HepG2 (cell line): ENCODE measurements around the gene GPR137. TPM values are rescaled to one million over a fixed set of nuclear protein-coding genes. Genes with fewer than 3 reads are reported as not detected.

Source experiments
- HMG20A ChIP-seq: IDR thresholded peaks from 2 replicates; pipeline ENCODE4 v1.6.1; 2016; ENCODE audit warnings: borderline replicate concordance
- HOXA7 ChIP-seq: sonication (generic); formaldehyde crosslinking; IDR thresholded peaks from 2 replicates; pipeline ENCODE4 v1.8.1; 2022; ENCODE audit warnings: mild to moderate bottlenecking, missing genetic modification reagents, moderate library complexity
- KDM1A ChIP-seq: IDR thresholded peaks from 2 replicates; pipeline ENCODE4 v1.6.1; 2016; ENCODE audit warnings: missing compliant biosample characterization
- MBNL3 ChIP-seq: fragments of 250-450 bp; sonication (Bioruptor Pico); conservative IDR thresholded peaks from 2 replicates; pipeline ENCODE4 v1.8.0; 2022; ENCODE audit warnings: mild to moderate bottlenecking, inconsistent platforms
- MTA1 ChIP-seq: sonication (generic); formaldehyde crosslinking; IDR thresholded peaks from 2 replicates; pipeline ENCODE4 v1.4.0; 2020; ENCODE audit warnings: missing genetic modification reagents, mild to moderate bottlenecking, borderline replicate concordance
- SMARCC2 ChIP-seq: fragments of 450-650 bp; IDR thresholded peaks from 2 replicates; pipeline ENCODE4 v1.6.1; 2017; ENCODE audit warnings: antibody characterized with exemption, mild to moderate bottlenecking
- SP140L ChIP-seq: sonication (generic); formaldehyde crosslinking; IDR thresholded peaks from 2 replicates; pipeline ENCODE4 v1.4.0; 2020; ENCODE audit warnings: missing genetic modification reagents, borderline replicate concordance
- SP4 ChIP-seq: sonication (generic); formaldehyde crosslinking; IDR thresholded peaks from 2 replicates; pipeline ENCODE4 v1.8.1; 2023; ENCODE audit warnings: mild to moderate bottlenecking, missing genetic modification reagents
- SRSF9 ChIP-seq: fragments of 200-400 bp; formaldehyde crosslinking; IDR thresholded peaks from 2 replicates; pipeline ENCODE4 v1.6.1; 2018; ENCODE audit warnings: borderline replicate concordance, mild to moderate bottlenecking, low read depth, low read length; ENCODE audit not compliant: insufficient read depth, poor library complexity, severe bottlenecking
- TCF7L2 ChIP-seq: IDR thresholded peaks from 2 replicates; pipeline ENCODE4 v1.6.1; 2011; ENCODE audit warnings: mild to moderate bottlenecking, low read depth, low read length, moderate library complexity
- TRIM24 ChIP-seq: sonication (generic); formaldehyde crosslinking; IDR thresholded peaks from 2 replicates; pipeline ENCODE4 v1.8.0; 2022; ENCODE audit warnings: mild to moderate bottlenecking, missing genetic modification reagents
- ZFP37 ChIP-seq: sonication (generic); formaldehyde crosslinking; IDR thresholded peaks from 2 replicates; pipeline ENCODE4 v1.4.0; 2020; ENCODE audit warnings: missing genetic modification reagents, borderline replicate concordance
- ZNF138 ChIP-seq: sonication (generic); formaldehyde crosslinking; IDR thresholded peaks from 2 replicates; pipeline ENCODE4 v1.5.0; 2020; ENCODE audit warnings: mild to moderate bottlenecking, low read depth, missing genetic modification reagents
- ZNF441 ChIP-seq: sonication (generic); formaldehyde crosslinking; IDR thresholded peaks from 2 replicates; pipeline ENCODE4 v1.7.0; 2021; ENCODE audit warnings: missing genetic modification reagents, borderline replicate concordance
- ZNF496 ChIP-seq: sonication (generic); formaldehyde crosslinking; IDR thresholded peaks from 2 replicates; pipeline ENCODE4 v1.8.1; 2023; ENCODE audit warnings: mild to moderate bottlenecking, moderate library complexity, missing genetic modification reagents; ENCODE audit not compliant: insufficient replicate concordance
- ZNF512 ChIP-seq: sonication (generic); formaldehyde crosslinking; IDR thresholded peaks from 2 replicates; pipeline ENCODE4 v1.4.0; 2020; ENCODE audit warnings: mild to moderate bottlenecking, missing genetic modification reagents
- ZNF547 ChIP-seq: sonication (generic); formaldehyde crosslinking; IDR thresholded peaks from 2 replicates; pipeline ENCODE4 v1.5.1; 2020; ENCODE audit warnings: mild to moderate bottlenecking, missing genetic modification reagents
- ZNF572 ChIP-seq: sonication (generic); formaldehyde crosslinking; IDR thresholded peaks from 2 replicates; pipeline ENCODE4 v1.5.1; 2020; ENCODE audit warnings: mild to moderate bottlenecking, missing genetic modification reagents
- ZNF678 ChIP-seq: sonication (generic); formaldehyde crosslinking; IDR thresholded peaks from 2 replicates; pipeline ENCODE4 v1.4.0; 2020; ENCODE audit warnings: mild to moderate bottlenecking, missing genetic modification reagents
- ZNF761 ChIP-seq: sonication (generic); formaldehyde crosslinking; conservative IDR thresholded peaks from 2 replicates; pipeline ENCODE4 v1.4.0; 2020; ENCODE audit warnings: mild to moderate bottlenecking, missing genetic modification reagents
- ZNF772 ChIP-seq: sonication (generic); formaldehyde crosslinking; IDR thresholded peaks from 2 replicates; pipeline ENCODE4 v1.5.0; 2020; ENCODE audit warnings: mild to moderate bottlenecking, missing genetic modification reagents
- polyA plus RNA-seq, 8 experiments: library from polyadenylated mRNA; depleted of rRNA in 3 of 8; stranded (reverse) in 7 of 8; unstranded in 1 of 8; fragments of >200 nt; fragmentation: Illumina TruSeq in 4 of 8; extraction: Trizol in 4 of 8; gene quantifications; 2 replicates each; pipeline versions ENCODE4 v1.2.1 to v1.2.3, GENCODE V29; 2011 to 2016; ENCODE audit warnings: low read depth in 4 of 8, missing spikeins in 1 of 8, mixed read lengths in 1 of 8; ENCODE audit not compliant: insufficient read depth in 1 of 8
- total RNA-seq, 5 experiments: library from RNA; depleted of rRNA; stranded (reverse); fragments of >200 nt; fragmentation: Illumina TruSeq; extraction: Trizol; gene quantifications; 2 replicates each; pipeline ENCODE4 v1.2.3, GENCODE V29; 2016; ENCODE audit warnings: low read depth in 1 of 5
- TF ChIP-seq, protein P1 (sequence below): sonication (generic); formaldehyde crosslinking; IDR thresholded peaks from 2 replicates; pipeline ENCODE4 v1.4.0; 2020; ENCODE audit warnings: mild to moderate bottlenecking, missing genetic modification reagents
- TF ChIP-seq, protein P2 (sequence below): sonication (generic); formaldehyde crosslinking; IDR thresholded peaks from 2 replicates; pipeline ENCODE4 v1.8.1; 2023; ENCODE audit warnings: mild to moderate bottlenecking, missing genetic modification reagents, borderline replicate concordance

GPR137 gene
- total and polyA plus RNA-seq, 2 of the 13 experiments (the other 11 are each of a cell fraction or from before 2014, with no cell fraction given): 8.5 to 13.2 TPM

GRCh38 chr11:64251016-64251752 lies 34.5 kb upstream of the GPR137 start, which contains the start of gene PLCB3 (continued):
- no peak for TF ChIP-seq MBNL3 (CRISPR knock-in tag)
- TF ChIP-seq HOXA7 (CRISPR knock-in tag): no peak
- TF ChIP-seq SMARCC2: no peak
- no peak for TF ChIP-seq ZNF496 (CRISPR knock-in tag)
- TF ChIP-seq MTA1 (CRISPR knock-in tag): no peak
- TF ChIP-seq ZFP37 (CRISPR knock-in tag): no peak
- TF ChIP-seq HMG20A: no peak
- no peak for TF ChIP-seq ZNF441 (CRISPR knock-in tag)
- no peak for TF ChIP-seq TRIM24 (CRISPR knock-in tag)
- no peak for TF ChIP-seq ZNF138 (CRISPR knock-in tag)
- TF ChIP-seq, protein P1, sequence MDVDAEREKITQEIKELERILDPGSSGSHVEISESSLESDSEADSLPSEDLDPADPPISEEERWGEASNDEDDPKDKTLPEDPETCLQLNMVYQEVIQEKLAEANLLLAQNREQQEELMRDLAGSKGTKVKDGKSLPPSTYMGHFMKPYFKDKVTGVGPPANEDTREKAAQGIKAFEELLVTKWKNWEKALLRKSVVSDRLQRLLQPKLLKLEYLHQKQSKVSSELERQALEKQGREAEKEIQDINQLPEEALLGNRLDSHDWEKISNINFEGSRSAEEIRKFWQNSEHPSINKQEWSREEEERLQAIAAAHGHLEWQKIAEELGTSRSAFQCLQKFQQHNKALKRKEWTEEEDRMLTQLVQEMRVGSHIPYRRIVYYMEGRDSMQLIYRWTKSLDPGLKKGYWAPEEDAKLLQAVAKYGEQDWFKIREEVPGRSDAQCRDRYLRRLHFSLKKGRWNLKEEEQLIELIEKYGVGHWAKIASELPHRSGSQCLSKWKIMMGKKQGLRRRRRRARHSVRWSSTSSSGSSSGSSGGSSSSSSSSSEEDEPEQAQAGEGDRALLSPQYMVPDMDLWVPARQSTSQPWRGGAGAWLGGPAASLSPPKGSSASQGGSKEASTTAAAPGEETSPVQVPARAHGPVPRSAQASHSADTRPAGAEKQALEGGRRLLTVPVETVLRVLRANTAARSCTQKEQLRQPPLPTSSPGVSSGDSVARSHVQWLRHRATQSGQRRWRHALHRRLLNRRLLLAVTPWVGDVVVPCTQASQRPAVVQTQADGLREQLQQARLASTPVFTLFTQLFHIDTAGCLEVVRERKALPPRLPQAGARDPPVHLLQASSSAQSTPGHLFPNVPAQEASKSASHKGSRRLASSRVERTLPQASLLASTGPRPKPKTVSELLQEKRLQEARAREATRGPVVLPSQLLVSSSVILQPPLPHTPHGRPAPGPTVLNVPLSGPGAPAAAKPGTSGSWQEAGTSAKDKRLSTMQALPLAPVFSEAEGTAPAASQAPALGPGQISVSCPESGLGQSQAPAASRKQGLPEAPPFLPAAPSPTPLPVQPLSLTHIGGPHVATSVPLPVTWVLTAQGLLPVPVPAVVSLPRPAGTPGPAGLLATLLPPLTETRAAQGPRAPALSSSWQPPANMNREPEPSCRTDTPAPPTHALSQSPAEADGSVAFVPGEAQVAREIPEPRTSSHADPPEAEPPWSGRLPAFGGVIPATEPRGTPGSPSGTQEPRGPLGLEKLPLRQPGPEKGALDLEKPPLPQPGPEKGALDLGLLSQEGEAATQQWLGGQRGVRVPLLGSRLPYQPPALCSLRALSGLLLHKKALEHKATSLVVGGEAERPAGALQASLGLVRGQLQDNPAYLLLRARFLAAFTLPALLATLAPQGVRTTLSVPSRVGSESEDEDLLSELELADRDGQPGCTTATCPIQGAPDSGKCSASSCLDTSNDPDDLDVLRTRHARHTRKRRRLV (CRISPR knock-in tag): no peak
- no peak for TF ChIP-seq ZNF547 (CRISPR knock-in tag)
- no peak for TF ChIP-seq ZNF512 (CRISPR knock-in tag)
- no peak for TF ChIP-seq ZNF761 (CRISPR knock-in tag)
- TF ChIP-seq, protein P2, sequence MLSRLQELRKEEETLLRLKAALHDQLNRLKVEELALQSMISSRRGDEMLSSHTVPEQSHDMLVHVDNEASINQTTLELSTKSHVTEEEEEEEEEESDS: no peak
- TF ChIP-seq ZNF572: 0 out of 2 replicates have a peak, but pooled peaks have one; percentile 34
- no peak for TF ChIP-seq SRSF9
- TF ChIP-seq KDM1A (CRISPR knock-in tag): no peak
- TF ChIP-seq SP140L: no peak
- TF ChIP-seq TCF7L2: no peak
- peak; percentile 85 for TF ChIP-seq SP4 (CRISPR knock-in tag)
- TF ChIP-seq ZNF678: no peak
- TF ChIP-seq ZNF772 (CRISPR knock-in tag): no peak
